ENCODE results near the gene COL6A1. TPM values are rescaled to one million over a fixed set of nuclear protein-coding genes. Genes with fewer than 3 reads are reported as not detected.

Gene COL6A1
- total and polyA plus RNA-seq, 2 experiments from 2014 or later: 245 to 605 TPM

DNA sequence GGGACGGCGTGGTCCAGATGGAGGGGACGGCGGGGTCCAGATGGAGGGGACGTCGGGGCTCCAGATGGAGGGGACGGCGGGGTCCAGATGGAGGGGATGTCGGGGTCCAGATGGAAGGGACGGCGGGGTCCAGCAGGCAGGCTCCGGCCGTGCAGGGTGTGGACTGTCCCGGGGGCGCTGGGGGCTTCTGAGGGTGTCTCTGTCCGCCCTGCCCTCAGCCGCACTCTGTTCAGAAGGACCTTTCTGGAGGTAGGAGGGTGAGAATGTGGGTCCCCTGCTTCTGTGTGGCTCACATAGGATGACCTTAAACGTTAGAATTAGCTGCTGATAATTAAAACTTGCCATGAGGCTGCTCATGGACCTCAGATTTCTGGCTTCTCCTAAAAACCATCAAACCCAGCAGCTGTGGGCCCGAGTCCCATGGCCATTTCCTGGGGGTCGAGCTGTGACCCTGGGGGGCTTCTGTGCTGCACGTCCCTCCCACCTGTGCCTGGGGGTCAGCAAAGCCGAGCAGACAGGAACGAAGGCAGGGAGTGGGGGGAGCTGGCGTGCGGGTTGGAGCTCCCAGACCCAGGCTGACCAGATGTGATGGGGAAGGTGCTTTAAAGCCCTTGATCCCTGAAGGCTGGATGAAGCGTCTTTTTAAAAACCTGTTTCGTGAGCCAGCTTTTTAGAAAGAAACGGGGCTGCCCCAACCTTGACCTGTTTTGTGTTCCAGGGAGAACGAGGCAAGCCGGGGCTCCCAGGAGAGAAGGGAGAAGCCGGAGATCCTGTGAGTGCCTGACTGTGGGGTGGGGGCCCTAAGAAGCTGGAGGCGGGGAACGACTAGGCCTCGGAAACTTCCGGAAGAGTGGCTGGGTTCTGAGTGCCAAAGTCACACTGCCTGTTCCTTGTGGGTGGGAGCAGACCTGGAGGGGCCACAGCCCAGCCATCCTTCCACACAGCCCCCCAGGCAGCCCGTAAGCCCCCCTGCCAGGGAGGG, 7.1 kb downstream of the COL6A1 start:
- H3K27me3 ChIP-seq: no peaks in the 10 kb centered on the region
- TF ChIP-seq, protein P1, sequence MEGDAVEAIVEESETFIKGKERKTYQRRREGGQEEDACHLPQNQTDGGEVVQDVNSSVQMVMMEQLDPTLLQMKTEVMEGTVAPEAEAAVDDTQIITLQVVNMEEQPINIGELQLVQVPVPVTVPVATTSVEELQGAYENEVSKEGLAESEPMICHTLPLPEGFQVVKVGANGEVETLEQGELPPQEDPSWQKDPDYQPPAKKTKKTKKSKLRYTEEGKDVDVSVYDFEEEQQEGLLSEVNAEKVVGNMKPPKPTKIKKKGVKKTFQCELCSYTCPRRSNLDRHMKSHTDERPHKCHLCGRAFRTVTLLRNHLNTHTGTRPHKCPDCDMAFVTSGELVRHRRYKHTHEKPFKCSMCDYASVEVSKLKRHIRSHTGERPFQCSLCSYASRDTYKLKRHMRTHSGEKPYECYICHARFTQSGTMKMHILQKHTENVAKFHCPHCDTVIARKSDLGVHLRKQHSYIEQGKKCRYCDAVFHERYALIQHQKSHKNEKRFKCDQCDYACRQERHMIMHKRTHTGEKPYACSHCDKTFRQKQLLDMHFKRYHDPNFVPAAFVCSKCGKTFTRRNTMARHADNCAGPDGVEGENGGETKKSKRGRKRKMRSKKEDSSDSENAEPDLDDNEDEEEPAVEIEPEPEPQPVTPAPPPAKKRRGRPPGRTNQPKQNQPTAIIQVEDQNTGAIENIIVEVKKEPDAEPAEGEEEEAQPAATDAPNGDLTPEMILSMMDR (IDR thresholded peaks at IDR 0.05; ENCODE audit: low read depth, low read length): no peak
- DNase-seq (ENCODE audit: low read depth in 1 of 2, low spot score in 1 of 2): no peak
- no peak overlapping the region for H3K4me3 ChIP-seq
- peaks cover 28% of the 10 kb centered on the region for H3K36me3 ChIP-seq
- H3K27ac ChIP-seq: no peak overlapping the region
- no peaks in the 10 kb centered on the region for H3K9me3 ChIP-seq (ENCODE audit: low read depth)
- no peaks in the 10 kb centered on the region for H3K4me1 ChIP-seq (ENCODE audit: low read depth)

- H3K36me3 ChIP-seq: peaks cover 28% of the 10 kb centered on the region
- H3K9me3 ChIP-seq (ENCODE audit: low read depth): no peaks in the 10 kb centered on the region
- TF ChIP-seq, protein P1 (IDR thresholded peaks at IDR 0.05; ENCODE audit: low read depth, low read length): no peak
- no peak overlapping the region for H3K4me3 ChIP-seq
- H3K4me1 ChIP-seq (ENCODE audit: low read depth): no peaks in the 10 kb centered on the region
- DNase-seq (ENCODE audit: low read depth in 1 of 2, low spot score in 1 of 2): no peak
- no peaks in the 10 kb centered on the region for H3K27me3 ChIP-seq
- no peak overlapping the region for H3K27ac ChIP-seq
Observed at GRCh38 chr21:45989355-45990048, 7.9 kb downstream of the COL6A1 start.

DNA sequence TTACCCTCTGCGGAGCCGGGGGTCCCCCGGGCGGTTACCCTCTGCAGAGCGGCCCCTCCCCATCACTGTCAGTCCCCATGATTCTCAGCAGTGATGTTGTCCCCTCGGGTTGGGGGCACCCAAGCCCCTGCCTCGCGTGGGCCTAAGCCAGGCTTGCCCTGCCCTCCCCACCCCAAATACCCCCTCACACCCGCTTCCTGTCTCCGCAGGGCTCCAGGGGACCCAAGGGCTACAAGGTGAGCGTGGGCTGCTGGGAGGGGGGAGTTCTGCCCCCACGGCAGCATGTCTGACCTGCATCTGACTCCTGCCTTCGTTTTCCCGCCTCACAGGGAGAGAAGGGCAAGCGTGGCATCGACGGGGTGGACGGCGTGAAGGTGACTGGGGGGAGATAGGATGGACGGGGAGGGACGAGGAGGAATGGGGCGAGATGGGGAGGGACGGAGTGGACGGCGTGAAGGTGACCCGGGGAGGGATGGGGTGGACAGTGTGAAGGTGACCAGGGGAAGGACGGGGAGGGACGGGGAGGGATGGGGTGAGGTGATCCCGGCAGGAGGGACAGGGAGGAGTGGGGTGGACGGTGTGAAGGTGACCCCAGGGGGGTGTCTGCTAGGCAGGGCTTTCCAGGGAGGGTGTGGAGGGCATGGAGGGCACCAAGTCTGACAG, 8.6 kb downstream of the COL6A1 start:
- no peaks in the 10 kb centered on the region for H3K9me3 ChIP-seq (ENCODE audit: low read depth)
- TF ChIP-seq, protein P1 (IDR thresholded peaks at IDR 0.05; ENCODE audit: low read depth, low read length): no peak
- H3K4me1 ChIP-seq (ENCODE audit: low read depth): no peaks in the 10 kb centered on the region
- no peak overlapping the region for H3K4me3 ChIP-seq
- peaks cover 27% of the 10 kb centered on the region for H3K36me3 ChIP-seq
- H3K27ac ChIP-seq: no peak overlapping the region
- DNase-seq (ENCODE audit: low read depth in 1 of 2, low spot score in 1 of 2): no peak
- no peaks in the 10 kb centered on the region for H3K27me3 ChIP-seq

GRCh38 chr21:45990741-45991605, 9.4 kb downstream of the COL6A1 start:
- TF ChIP-seq, protein P1 (IDR thresholded peaks at IDR 0.05; ENCODE audit: low read depth, low read length): no peak
- H3K27ac ChIP-seq: no peak overlapping the region
- peaks cover 21% of the 10 kb centered on the region for H3K36me3 ChIP-seq
- H3K9me3 ChIP-seq (ENCODE audit: low read depth): no peaks in the 10 kb centered on the region
- no peak overlapping the region for H3K4me3 ChIP-seq
- H3K4me1 ChIP-seq (ENCODE audit: low read depth): no peaks in the 10 kb centered on the region
- no peaks in the 10 kb centered on the region for H3K27me3 ChIP-seq
- no peak for DNase-seq (ENCODE audit: low read depth in 1 of 2, low spot score in 1 of 2)

All from cardiac muscle cell (in vitro differentiated cells and primary cell).